Forelimb muscle (tissue), 1 donor: Measurements from ENCODE around the gene CRCP. TPM values are rescaled to one million over a fixed set of nuclear protein-coding genes. Genes with fewer than 3 reads are reported as not detected.

Experiments used
- DNase-seq: peaks from one replicate; pipeline ENCODE4 v3.0.0-alpha.2; 2013; ENCODE audit warnings: low read depth
- polyA plus RNA-seq: library from polyadenylated mRNA; unstranded; fragments of 120-200 nt; gene quantifications from one replicate; pipeline ENCODE4 v1.2.1, GENCODE V29; 2013; ENCODE audit not compliant: insufficient read length

CRCP gene
- polyA plus RNA-seq, 1 donor = 21.5 TPM

GRCh38 chr7:66189695-66190503 is 75.3 kb downstream of the CRCP start:
- no peak for DNase-seq

- no peak for DNase-seq
Observed at GRCh38 chr7:66190504-66190857, 75.8 kb downstream of the CRCP start.

- DNase-seq = no peak
Observed at GRCh38 chr7:66193146-66193725, 78.6 kb downstream of the CRCP start.

- DNase-seq = no peak
Observed at GRCh38 chr7:66198469-66198868, 83.8 kb downstream of the CRCP start.

- no peak for DNase-seq
Observed at GRCh38 chr7:66198956-66199355, 84.3 kb downstream of the CRCP start.

GRCh38 chr7:66202441-66202840 is 87.8 kb downstream of the CRCP start:
- DNase-seq = no peak

Other genes with a start within 250 kb of the CRCP start
- 18.6 TPM for gene VKORC1L1, start 241.8 kb upstream of the CRCP start, polyA plus RNA-seq
- gene GUSB, start 132.6 kb upstream of the CRCP start, polyA plus RNA-seq = 33.4 TPM
- gene ASL, start 39.0 kb upstream of the CRCP start, polyA plus RNA-seq = 9.2 TPM
- 12.0 TPM for gene TPST1, start 90.5 kb downstream of the CRCP start, polyA plus RNA-seq